ENCODE measurements around the gene PCNX3. TPM values are rescaled to one million over a fixed set of nuclear protein-coding genes. Genes with fewer than 3 reads are reported as not detected.

PCNX3 gene
- total RNA-seq, 2 donors from 2014 or later: 48.1 to 57.3 TPM

GRCh38 chr11:65615950-65616574 lies 486 bp downstream of the PCNX3 start:
- peak overlapping the region; percentile 57 for H3K9ac ChIP-seq (ENCODE audit: extremely low read depth, low read length, poor library complexity, severe bottlenecking)
- H3K36me3 Mint-ChIP-seq (ENCODE audit: low read depth): peaks cover 22% of the 10 kb centered on the region
- peaks cover 8% of the 10 kb centered on the region for H3K4me1 ChIP-seq (ENCODE audit: control insufficient read depth, insufficient read depth, low read length)
- no peaks in the 10 kb centered on the region for H3K27me3 Mint-ChIP-seq (ENCODE audit: insufficient read depth)
- peaks cover 12% of the 10 kb centered on the region for H3K4me1 Mint-ChIP-seq
- H3K27ac ChIP-seq (ENCODE audit: low read depth, low read length): peak overlapping the region; percentile 61
- DNase-seq: no peak
- peaks cover 40% of the 10 kb centered on the region for H3K36me3 ChIP-seq (ENCODE audit: control insufficient read depth, insufficient read depth, low read length)
- 3 to 5% methylated on average over 7 to 50 of the region's 50 CpGs for WGBS, 2 experiments (ENCODE audit: insufficient coverage in 1 of 2, insufficient read length in 1 of 2)
- H3K27me3 ChIP-seq (ENCODE audit: control insufficient read depth, insufficient read depth, low read length, poor library complexity, severe bottlenecking): no peaks in the 10 kb centered on the region
- H3K9me3 Mint-ChIP-seq: no peaks in the 10 kb centered on the region
- peak overlapping the region; percentile 84 for H3K4me3 ChIP-seq (ENCODE audit: low read length)
- no peaks in the 10 kb centered on the region for H3K9me3 ChIP-seq (ENCODE audit: control insufficient read depth, low read length)
- H3K4me3 Mint-ChIP-seq: peak overlapping the region; percentile 82
- no peak for TF ChIP-seq CTCF (conservative IDR thresholded peaks at IDR 0.05)
- H3K27ac Mint-ChIP-seq: peak overlapping the region; percentile 88

GRCh38 chr11:65616575-65617001 lies 1.0 kb downstream of the PCNX3 start:
- H3K27ac Mint-ChIP-seq: peak overlapping the region; percentile 88
- H3K27me3 Mint-ChIP-seq (ENCODE audit: insufficient read depth): no peaks in the 10 kb centered on the region
- peaks cover 12% of the 10 kb centered on the region for H3K4me1 Mint-ChIP-seq
- DNase-seq: no peak
- Histone ChIP-seq H3K27ac (ENCODE audit: low read depth, low read length) (no peak overlapping the region), H3K4me1 (ENCODE audit: control insufficient read depth, insufficient read depth, low read length) (peaks cover 8% of the 10 kb centered on the region), H3K4me3 (ENCODE audit: low read length) (peak overlapping the region; percentile 84), H3K27me3 (ENCODE audit: control insufficient read depth, insufficient read depth, low read length, poor library complexity, severe bottlenecking) (no peaks in the 10 kb centered on the region), H3K36me3 (ENCODE audit: control insufficient read depth, insufficient read depth, low read length) (peaks cover 44% of the 10 kb centered on the region), H3K9ac (ENCODE audit: extremely low read depth, low read length, poor library complexity, severe bottlenecking) (peak overlapping the region; percentile 57), H3K9me3 (ENCODE audit: control insufficient read depth, low read length) (no peaks in the 10 kb centered on the region)
- peaks cover 27% of the 10 kb centered on the region for H3K36me3 Mint-ChIP-seq (ENCODE audit: low read depth)
- no peaks in the 10 kb centered on the region for H3K9me3 Mint-ChIP-seq
- 88 to 94% methylated on average over 5 to 9 of the region's 10 CpGs for WGBS, 2 experiments (ENCODE audit: insufficient coverage in 1 of 2, insufficient read length in 1 of 2)
- H3K4me3 Mint-ChIP-seq: peak overlapping the region; percentile 82
- TF ChIP-seq CTCF (conservative IDR thresholded peaks at IDR 0.05): no peak

- H3K27ac ChIP-seq (ENCODE audit: low read depth, low read length): no peak overlapping the region
- Mint-ChIP-seq H3K4me1 (peaks cover 8% of the 10 kb centered on the region), H3K9me3 (no peaks in the 10 kb centered on the region), H3K27me3 (ENCODE audit: insufficient read depth) (no peaks in the 10 kb centered on the region), H3K36me3 (ENCODE audit: low read depth) (peaks cover 30% of the 10 kb centered on the region), H3K4me3 (peak overlapping the region; percentile 82), H3K27ac (no peak overlapping the region)
- no peak for DNase-seq
- 93 to 95% methylated on average over 15 to 17 of the region's 17 CpGs for WGBS, 2 experiments (ENCODE audit: insufficient coverage in 1 of 2, insufficient read length in 1 of 2)
- H3K4me3 ChIP-seq (ENCODE audit: low read length): peak overlapping the region; percentile 84
- no peak for TF ChIP-seq CTCF (conservative IDR thresholded peaks at IDR 0.05)
- no peak overlapping the region for H3K9ac ChIP-seq (ENCODE audit: extremely low read depth, low read length, poor library complexity, severe bottlenecking)
- peaks cover 44% of the 10 kb centered on the region for H3K36me3 ChIP-seq (ENCODE audit: control insufficient read depth, insufficient read depth, low read length)
- peaks cover 8% of the 10 kb centered on the region for H3K4me1 ChIP-seq (ENCODE audit: control insufficient read depth, insufficient read depth, low read length)
- no peaks in the 10 kb centered on the region for H3K27me3 ChIP-seq (ENCODE audit: control insufficient read depth, insufficient read depth, low read length, poor library complexity, severe bottlenecking)
- H3K9me3 ChIP-seq (ENCODE audit: control insufficient read depth, low read length): no peaks in the 10 kb centered on the region
Observed at GRCh38 chr11:65617136-65617850, 1.7 kb downstream of the PCNX3 start.

All from endodermal cell (in vitro differentiated cells).